ENCODE results near the gene DNAJB6.

- TF ChIP-seq CTCF (IDR thresholded peaks at IDR 0.05; ENCODE audit: borderline replicate concordance, extremely low read depth, low read length, poor library complexity, severe bottlenecking) (no peak), EZH2 (IDR thresholded peaks at IDR 0.05; ENCODE audit: borderline replicate concordance, low read depth, low read length, severe bottlenecking) (no peak)
Measured at GRCh38 chr7:157388301-157388700, 51.5 kb downstream of the DNAJB6 start.
